Measurements from ENCODE around the gene NTHL1.

Gene NTHL1

GRCh38 chr16:2009164-2009711, 38.4 kb downstream of the NTHL1 start:
- DNase-seq (ENCODE audit: low read depth in 2 of 2), result no peak

GRCh38 chr16:2008631-2009163, 38.9 kb downstream of the NTHL1 start:
- no peak for DNase-seq (ENCODE audit: low read depth in 2 of 2)

DNA sequence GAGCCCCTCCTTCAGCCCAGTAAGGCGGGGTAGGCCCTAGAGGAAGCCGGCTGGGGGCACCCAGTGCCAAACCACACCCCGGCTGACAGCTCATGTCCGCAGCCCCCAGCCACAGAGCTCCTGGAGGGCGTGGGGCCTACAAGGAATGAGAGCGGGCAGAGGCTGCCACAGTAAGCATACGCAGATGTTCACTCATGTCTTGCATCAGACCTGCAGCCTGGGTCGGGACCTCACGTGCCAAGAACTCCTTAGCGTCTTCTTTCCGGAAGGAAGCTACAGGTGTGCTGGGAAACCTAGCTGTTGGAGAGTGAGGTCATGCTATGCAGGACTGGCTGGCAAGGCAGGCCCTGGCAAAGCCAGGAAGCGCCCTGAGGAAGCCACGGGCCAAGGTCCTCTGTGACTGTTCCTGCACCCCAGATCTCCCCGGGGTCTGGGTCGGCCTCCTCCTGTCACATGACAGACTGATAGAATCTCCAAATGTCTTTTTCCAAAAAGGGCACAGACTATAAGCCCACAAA, 39.6 kb downstream of the NTHL1 start:
- DNase-seq (ENCODE audit: low read depth in 2 of 2), result no peak

- no peak for DNase-seq (ENCODE audit: low read depth in 2 of 2)
These were observed 40.4 kb downstream of the NTHL1 start for GRCh38 chr16:2007081-2007836.

DNA sequence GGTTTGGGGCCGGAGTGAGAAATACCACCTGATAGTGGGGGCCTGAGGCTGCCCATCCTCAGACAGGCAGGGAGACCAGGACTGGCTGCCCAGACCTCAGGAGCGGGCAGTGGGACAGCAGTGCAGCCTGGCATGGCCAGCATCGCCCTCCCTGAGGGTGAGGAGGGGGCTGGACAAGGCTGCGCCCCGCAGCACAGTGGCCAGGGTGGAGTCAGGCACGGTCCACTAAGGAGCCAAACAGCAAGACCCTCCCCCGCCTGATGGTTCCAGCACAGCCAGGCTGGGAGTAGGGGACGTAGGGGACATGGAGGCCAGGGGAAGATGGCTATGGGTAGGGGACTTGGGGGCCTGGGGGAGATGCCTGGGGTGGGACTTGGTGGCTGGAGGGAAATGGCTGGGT, 41.3 kb downstream of the NTHL1 start:
- DNase-seq (ENCODE audit: low read depth in 2 of 2), result no peak

DNA sequence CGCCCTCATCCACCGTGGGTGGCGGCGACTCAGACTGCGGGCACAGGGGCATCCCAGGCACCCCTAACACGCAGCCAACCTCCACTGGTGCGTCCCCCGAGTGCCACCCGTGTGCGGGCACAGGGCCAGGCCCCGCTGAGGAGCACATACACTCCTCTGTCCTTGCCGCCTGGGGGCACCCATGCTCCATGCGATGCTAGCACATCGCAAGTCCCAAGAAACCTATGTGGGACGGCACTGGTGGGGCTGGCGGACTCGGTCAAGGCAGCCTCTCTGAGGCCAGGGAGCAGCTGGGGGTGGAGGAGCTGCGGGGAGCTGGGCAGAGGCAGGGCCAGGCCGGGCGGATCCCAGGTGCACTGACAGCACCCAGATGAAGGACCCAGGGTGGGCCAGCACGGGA, 42.0 kb downstream of the NTHL1 start:
- no peak for DNase-seq (ENCODE audit: low read depth in 2 of 2)

GRCh38 chr16:2004795-2005517, 42.7 kb downstream of the NTHL1 start:
- no peak for DNase-seq (ENCODE audit: low read depth in 2 of 2)

- peak; percentile 66 to 74 for DNase-seq (ENCODE audit: low read depth in 2 of 2)
These were observed 43.6 kb downstream of the NTHL1 start for GRCh38 chr16:2003827-2004641.

DNA sequence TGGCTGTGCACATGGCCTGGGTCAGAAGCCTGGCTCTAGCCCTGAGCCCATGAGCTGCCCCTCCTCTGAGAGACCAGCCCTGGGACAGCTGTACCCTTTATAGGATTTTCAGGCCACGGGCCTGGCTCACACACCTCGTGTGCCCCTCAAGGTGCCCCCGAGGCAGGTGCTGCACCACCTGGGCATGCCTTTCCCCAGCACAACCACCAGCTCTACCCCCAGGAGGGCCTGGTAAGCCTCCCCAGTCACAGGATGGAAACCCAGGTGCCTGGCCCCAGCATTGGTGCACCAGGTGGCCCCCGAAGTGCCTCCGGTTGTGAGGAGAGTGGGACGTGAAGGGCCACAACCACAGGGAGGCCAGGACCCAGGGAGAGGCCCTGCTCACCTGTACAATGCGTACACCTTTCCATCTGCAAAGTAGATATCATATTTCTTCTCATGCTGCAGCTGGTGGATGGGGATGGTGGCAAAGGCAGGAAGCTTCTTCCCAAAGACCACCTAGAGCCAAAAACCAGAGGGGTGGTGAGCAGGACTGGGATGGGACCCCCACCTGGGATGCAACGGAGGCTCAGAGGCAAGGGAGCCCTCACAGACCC, 44.3 kb downstream of the NTHL1 start:
- DNase-seq (ENCODE audit: low read depth in 2 of 2), result no peak

GRCh38 chr16:2002406-2003230, 45.0 kb downstream of the NTHL1 start:
- no peak for DNase-seq (ENCODE audit: low read depth in 2 of 2)

DNA sequence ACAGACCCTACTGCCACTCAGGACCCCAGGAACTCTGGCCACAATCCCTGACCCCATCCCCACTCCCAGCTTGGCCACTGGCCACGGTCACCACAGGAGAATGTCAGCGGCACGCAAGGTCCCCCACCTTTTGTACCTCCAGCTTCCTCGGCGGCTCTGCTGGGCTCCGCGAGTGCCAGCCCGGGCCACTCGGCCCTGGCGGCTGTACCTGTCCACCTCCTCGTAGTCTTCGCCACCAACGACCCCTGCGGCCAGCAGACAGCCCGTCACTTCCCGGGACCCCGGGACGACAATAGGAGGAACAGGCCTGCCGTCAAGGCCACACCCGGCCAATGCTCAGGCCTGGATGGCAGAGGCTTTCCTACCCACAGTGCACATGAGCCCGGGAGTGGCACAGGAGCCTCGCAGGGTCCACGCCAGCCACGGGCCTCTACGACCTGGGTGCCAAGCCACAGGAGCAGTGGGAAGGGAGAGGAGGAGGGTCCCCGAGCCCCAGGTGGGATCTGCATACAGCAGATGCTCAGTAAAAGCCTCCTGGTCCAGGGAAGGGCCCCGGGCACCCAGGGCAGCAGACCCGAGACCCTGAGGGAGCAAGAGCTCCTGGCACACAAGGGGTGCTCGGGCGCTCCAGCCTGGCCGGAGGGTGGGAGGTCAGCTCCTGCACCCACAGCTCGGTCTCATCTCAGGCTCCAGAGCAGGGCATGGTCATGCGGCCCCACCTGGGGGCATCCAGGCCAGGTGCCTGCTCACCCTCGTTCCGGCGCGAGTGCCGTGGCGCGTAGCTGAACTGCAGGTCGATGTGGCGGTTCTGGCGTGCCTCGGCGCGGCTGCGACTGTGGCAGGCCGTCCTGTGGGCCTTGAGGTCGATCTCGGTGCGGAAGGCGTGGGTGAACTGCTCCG, 45.9 kb downstream of the NTHL1 start:
- no peak for DNase-seq (ENCODE audit: low read depth in 2 of 2)

GRCh38 chr16:2001035-2001434, 46.6 kb downstream of the NTHL1 start:
- DNase-seq (ENCODE audit: low read depth in 2 of 2), result no peak

DNA sequence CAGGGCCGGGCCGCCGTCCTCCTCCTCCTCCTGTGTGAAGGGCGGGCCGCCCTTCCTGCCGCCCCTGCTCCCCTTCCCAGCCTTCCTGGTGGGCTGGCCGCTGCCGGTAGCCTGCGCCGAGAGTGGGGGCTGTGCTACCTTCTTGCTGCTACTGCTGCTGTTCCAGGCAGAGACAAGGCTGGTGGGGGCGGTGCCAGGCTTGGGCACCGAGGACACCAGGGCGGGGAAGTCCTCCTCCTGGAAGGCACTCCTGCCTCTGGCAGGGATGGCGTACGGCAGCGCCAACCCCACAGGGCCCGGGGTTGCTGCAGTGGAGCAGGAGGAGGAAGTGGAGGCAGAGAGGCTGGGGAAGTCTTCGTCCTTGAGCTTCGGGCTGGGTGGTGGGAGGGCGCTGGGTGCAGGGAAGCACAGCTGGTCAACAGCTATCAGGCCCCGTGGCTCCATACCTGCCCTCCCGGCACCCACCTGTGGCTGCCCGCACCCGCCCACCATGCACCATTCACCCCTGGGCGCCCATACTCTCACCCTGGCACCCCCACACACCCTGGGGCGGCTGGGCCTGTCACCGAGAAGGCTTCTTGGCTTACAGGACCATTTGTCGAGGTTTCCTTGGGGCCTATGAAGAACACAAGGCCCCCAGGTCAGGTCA, 47.6 kb downstream of the NTHL1 start:
- DNase-seq (ENCODE audit: low read depth in 2 of 2), result no peak

- DNase-seq (ENCODE audit: low read depth in 2 of 2), result no peak
These were observed 48.5 kb downstream of the NTHL1 start for GRCh38 chr16:1998852-1999801.

DNA sequence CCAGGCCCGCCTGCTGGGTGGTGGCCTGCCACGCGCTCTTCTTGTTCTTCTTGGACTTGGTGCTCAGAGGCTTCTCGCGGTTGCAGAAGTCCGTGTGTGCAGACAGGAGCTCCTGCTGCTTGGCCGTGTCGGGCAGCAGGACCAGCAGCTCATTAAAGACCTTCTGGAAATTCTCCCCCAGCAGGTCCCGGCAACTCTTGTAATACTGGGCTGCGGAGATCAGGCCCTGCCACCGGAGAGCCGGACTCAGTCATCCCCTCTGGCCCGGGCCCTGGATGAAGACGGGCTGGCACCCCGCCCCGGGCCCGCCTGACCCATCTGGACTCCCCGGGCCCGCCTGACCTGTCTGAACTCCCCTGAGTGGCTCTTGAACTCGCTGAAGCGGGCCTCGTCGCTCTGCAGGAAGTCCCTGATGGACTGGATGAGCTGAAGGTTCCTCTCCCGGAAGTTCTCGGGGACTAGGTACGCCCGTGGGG, 49.2 kb downstream of the NTHL1 start:
- no peak for DNase-seq (ENCODE audit: low read depth in 2 of 2)

- no peak for DNase-seq (ENCODE audit: low read depth in 2 of 2)
These were observed 49.9 kb downstream of the NTHL1 start for GRCh38 chr16:1997494-1998359.

- DNase-seq (ENCODE audit: low read depth in 2 of 2), result no peak
These were observed 53.9 kb downstream of the NTHL1 start for GRCh38 chr16:1993731-1994131.

All from stimulated activated CD8-positive, alpha-beta memory T cell treated with anti-CD3 and anti-CD28 coated beads, Interleukin-2, amount 100 ng/mL, for 1 hour (primary cell).